Adipose tissue (tissue), 3 donors: ENCODE measurements around the gene DYNLT1. TPM values are rescaled to one million over a fixed set of nuclear protein-coding genes. Genes with fewer than 3 reads are reported as not detected.
"Not testable (repeated sequence)": the region's sequence is repeated elsewhere in the genome, so short reads cannot be mapped to it uniquely, and the experiment has no call there.

Experiments
- H3K27ac ChIP-seq: one replicate; pipeline ENCODE4 v1.5.1; 2013; ENCODE audit warnings: low read depth, low read length
- WGBS, 3 donors: extraction: QIAGEN DNeasy Blood & Tissue Kit; methylation state at CpG; one replicate each; pipeline ENCODE4 v1.1.7; 2013; 5-methylcytosine and 5-hydroxymethylcytosine counted together
- polyA plus RNA-seq, 3 donors: library from polyadenylated mRNA; stranded (reverse); fragments of 200-250 nt; gene quantifications; one replicate each; pipeline ENCODE4 v1.2.3, GENCODE V29; 2013
- donor health status: healthy with polysubstance abuse.
- donor health status: Bipolar disorder and iron deficiency.
- donor health status: healthy.

Gene DYNLT1
- polyA plus RNA-seq, 3 donors, result 66.3 to 155 (median 120) TPM

DNA sequence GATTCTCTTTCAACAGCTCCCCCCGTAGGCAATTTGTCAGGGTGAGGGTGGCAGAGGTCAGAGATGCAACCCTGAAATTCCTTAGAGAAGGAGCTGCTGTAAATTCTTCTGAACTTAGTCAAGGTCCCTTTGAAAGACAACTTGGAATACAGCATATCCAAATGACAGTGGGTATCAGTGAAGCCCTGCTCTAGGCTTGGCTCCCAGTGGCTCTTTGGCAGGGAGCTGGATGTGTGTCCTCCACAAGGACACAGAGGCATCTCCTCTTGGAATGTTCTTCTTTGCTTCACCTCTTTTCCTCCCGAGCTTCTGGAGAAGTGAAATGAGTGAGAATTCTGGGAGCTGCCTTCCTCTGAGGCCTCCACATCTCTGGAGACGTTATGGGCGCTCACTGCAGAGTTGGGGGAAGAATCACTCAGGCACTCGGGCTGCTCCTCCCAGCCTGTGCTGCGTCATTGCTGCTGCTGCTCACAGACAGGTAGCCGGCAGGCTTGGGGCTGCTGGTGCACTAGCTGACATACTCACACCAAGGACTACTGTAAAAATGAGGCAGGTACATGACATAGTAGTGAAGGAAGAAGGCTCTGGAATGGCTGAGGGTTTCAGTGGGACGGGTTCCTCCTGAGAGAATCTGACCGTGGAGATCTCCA, 34.1 kb downstream of the DYNLT1 start:
- H3K27ac ChIP-seq, result peak overlapping the region; percentile 26
- 79 to 80% (median 79%) methylated on average over 9 of the region's 9 CpGs for WGBS, 3 donors

DNA sequence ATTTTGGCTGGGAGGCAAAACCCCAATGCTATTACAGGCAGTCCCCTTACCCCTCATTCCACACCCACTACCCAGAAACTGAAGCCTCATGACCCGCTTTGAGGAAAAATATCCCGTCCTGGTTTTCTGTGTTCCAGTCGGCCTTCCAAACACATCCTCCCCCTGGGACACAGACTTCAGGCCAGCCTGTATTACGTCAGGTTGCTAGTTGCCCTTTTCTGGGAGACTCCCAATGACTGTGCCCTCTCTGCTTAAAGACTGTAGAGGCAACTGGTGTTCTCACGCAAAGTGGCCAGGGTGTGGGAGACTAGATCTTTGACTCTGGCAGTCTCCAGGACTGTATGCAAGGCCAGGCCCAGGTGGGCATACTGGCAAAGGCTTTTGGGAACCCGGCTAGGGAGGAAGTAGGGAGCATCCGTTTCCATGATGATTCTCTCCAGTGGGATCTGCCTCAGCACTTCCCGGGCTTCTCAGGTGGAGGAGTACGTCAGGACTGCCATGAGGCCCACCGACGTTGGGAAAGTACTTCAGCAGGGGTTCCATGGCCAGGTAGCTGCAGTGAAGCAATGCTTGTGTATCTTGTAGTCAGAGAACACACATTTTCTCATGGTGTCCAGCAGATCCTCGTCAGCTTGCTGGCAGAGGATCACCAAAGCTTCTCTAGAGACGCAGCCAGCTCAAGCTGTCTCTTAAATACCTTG, 34.9 kb downstream of the DYNLT1 start:
- no peak overlapping the region for H3K27ac ChIP-seq
- 83 to 89% (median 86%) methylated on average over 13 of the region's 13 CpGs for WGBS, 3 donors

DNA sequence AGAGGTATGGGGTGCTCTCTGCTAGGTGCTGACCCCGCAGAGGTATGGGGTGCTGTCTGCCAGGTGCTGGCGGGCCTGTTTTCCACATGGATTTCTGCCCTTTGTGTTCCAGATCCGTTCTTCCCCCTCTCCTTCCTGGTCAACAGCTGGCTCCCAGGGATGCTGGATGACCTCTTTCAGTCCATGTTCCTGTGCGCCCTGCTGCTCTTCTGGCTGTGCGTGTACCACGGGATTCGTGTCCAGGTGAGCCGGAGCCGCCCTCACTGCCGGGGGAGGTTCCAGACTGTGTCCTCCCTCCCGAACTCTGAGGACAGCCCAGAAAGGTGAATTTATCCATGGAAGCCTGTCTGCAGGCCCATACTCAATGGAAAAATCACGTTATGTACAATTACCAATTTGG, 36.3 kb downstream of the DYNLT1 start:
- 93 to 96% (median 94%) methylated on average over 12 of the region's 12 CpGs for WGBS, 3 donors
- H3K27ac ChIP-seq, result no peak overlapping the region

DNA sequence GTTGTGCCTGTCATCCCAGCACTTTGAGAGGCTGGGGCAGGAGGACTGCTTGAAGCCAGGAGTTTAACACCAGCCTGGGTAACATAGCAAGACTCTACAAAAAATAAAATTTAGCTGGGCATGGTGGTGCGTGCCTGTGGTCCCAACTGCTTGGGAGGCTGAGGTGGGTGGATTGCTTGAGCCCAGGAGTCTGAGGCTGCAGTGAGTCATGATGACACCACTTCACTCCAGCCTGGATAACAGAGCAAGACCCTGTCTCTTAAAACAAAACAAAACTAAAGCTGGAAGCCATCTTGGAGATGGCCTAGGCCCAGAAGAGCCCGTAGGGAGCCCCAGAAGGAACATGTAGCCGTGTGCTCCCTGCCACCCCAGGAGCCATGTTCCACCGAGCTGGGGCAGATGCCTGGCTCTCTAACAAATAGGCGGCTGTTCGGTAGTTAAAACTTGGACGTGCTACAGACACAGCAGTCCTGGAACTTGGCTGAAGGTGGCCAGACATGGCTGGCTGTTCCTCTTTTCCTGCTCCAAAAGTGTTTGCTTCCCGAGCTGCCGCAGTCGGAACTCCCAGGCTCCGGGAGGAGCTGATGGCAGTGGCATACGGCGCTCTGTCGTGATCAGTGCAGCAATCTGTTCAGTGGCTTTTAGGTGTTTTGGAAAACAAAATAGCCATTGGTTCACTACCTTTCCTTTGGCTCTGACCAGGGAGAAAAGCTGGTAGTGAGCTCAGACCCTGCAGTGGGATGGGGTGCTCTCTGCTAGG, 37.0 kb downstream of the DYNLT1 start:
- WGBS, 3 donors, result 86 to 91% (median 89%) methylated on average over 14 of the region's 14 CpGs
- H3K27ac ChIP-seq, result no peak overlapping the region

DNA sequence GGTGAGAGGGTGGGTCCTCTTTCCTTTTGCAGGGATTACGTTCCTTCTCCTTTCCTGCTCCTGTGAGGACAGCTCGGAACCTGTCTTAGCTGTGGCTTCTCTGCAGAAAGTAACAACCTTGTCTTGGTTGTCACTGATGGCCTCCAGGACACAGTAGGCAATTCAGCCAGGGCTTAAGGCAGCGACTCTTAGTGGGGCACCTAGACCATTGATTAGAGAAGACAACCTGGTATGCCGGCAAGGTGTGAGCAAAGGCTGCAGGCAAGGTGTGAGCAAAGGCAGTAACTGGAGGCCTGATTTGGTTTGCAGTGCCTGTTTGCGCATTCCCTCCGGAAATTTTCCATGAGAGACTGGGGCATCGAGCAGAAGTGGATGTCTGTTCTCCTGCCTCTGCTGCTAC, 37.6 kb downstream of the DYNLT1 start:
- no peak overlapping the region for H3K27ac ChIP-seq
- 91 to 99% (median 96%) methylated on average over 7 of the region's 7 CpGs for WGBS, 3 donors

DNA sequence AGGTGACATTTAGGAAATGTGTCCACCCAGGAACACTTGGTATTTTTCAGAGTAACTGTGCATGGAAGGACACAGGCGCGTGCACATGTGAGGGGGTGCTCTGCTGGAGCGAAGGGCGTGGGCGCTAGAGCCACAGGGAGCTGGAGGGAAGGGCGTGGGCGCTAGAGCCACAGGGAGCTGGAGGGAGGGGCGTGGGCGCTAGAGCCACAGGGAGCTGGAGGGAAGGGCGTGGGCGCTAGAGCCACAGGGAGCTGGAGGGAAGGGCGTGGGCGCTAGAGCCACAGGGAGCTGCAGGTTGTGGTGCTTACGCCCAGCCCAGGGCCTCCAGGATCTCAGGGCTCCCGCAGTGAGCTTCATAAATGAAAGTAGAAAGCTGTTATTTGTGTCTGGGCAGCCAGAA, 38.5 kb downstream of the DYNLT1 start:
- H3K27ac ChIP-seq, result not testable (repeated sequence)
- 83 to 95% (median 86%) methylated on average over 14 to 15 of the region's 15 CpGs for WGBS, 3 donors

DNA sequence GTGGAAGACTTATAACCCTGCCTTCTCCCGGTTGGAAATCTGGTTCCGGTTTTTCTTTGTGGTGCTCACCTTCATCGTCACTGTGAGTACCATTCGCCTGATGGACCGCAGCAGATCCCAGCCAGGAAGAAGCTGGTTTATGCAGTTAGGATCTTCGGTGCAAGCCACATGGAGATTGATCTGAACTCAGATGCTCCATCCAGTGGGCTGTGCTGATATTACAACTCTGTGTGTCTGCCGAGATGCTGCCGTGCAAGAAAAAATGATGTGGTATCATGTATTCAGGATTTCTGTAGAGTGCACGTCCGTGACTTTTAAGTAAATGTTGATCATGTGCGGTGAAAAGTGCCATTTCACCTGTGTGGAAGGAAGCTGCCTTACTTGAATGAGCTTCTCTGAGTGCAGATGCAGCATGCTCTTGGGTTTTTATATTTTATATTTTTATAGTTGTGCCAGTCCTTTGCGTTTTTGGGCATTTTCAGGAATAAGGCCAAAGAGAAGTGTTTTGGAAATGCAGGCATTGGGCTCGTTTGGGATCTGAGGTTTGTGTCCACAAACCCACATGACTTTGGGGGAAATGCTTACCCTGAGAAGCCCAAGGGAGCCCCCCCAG, 39.2 kb downstream of the DYNLT1 start:
- no peak overlapping the region for H3K27ac ChIP-seq
- 46 to 49% (median 49%) methylated on average over 13 of the region's 13 CpGs for WGBS, 3 donors

DNA sequence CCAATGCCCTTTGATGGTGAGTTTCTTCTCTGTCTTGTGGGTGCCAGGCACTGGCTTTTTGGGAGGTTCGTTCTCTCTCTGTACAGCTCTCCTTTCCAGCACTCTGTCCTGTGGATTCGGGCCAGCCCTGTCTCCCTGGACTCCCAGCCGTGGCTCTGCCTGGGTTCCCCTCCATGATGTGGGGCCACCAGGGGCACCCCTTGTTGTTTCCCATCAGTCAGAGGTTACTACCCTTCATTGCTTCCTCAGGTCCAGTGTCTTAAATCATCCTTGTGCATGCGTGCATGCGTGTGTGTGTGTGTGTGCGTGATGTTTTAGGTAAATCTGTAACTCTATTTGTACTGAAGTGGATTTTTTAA, 40.5 kb downstream of the DYNLT1 start:
- WGBS, 3 donors, result 67 to 88% (median 87%) methylated on average over 6 of the region's 6 CpGs
- H3K27ac ChIP-seq, result no peak overlapping the region

DNA sequence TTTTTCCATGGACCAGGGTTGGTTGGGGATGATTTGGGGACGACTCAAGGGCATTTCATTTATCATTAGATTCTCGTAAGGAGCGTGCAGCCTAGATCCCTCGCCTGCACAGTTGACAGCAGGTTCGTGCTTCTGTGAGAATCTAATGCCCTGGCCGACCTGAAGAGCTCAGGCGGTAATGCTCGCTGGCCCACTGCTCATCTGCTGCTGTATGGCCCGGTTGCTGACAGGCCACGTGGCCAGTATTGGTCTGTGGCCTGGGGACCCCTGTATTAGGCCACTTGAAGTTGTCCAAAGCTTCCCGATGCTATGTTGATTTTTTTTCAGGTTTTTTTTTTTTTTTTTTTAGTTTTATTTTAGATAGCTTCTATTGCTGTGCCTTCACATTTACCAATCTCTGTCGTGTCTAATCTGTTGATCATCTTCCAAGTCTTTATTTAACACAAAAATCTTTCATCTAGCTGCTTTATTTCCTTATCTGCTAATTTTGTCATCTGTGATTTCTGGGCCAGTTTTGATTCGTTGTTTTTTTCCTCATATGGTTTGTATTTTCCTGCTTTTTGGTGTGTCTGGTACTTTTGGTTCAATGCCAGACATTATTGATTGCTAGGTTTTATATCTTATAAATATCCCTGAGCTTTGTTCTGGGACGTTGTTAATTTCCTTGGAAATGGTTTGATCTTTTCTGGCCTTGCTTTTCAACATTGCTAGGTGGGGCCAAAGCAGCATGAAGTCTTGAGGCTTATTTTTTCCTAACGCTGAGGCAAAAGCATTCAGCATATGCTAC, 41.1 kb downstream of the DYNLT1 start:
- WGBS, 3 donors, result 66 to 89% (median 81%) methylated on average over 15 of the region's 15 CpGs
- H3K27ac ChIP-seq, result no peak overlapping the region

DNA sequence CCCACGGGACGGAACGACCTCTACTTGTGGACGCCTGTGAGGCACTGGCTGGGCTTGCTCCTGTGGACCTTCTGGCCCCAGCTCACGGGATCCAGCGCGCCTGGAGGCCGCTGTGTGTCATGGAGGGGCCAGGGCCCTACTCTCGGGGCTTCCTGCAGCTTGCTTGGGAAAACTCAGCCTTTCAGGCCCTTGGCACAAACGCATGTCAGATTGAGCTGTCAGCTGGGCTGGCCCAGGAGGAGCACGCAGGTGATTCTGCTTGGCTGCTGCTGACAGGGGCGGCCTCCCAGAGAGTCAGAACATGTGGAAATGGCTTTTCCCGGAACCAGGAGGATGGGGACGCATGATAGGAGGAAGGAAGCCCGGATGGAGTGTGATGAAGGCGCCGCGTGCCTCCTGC, 44.9 kb downstream of the DYNLT1 start:
- H3K27ac ChIP-seq, result no peak overlapping the region
- whole genome bisulfite sequencing, 3 donors, result 83 to 87% (median 87%) methylated on average over 18 of the region's 18 CpGs

DNA sequence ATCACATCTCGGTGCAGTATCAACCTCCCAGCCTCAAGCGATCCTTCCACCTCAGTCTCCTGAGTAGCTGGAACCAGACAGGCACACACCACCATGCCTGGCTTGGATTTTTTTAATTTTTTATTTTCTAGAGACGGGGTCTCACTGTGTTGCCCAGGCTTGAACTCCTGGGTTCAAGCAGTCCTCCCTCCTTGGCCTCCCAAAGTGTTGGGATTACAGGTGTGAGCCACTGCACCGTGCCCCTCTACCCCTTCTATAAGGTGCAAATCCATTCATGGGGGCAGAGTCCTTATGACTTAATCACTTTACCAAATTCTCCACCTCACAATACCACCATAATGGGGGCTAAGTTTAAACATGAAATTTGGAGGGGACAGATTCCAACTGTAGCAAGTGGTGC, 47.0 kb downstream of the DYNLT1 start:
- H3K27ac ChIP-seq, result no peak overlapping the region
- 93 to 96% (median 94%) methylated on average over 4 of the region's 4 CpGs for WGBS, 3 donors

DNA sequence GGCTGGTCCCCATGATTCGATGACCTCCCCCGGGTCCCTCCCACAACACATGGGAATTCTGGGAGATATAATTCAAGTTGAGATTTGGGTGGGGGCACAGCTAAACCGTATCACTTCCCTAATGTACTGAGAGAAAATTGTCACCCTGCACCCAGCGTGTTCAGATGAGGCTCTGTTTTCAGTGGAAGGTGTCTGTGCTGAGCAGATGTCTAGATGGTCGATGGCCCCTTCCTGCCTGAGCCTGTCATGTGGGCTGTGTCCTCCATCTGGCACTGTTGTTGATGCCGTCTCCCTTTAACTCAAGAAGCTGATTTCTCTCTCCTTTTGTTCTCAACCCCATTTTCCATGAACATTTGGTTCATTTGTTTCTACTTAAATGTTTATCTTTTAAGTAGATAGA, 47.7 kb downstream of the DYNLT1 start:
- WGBS, 3 donors, result 71 to 83% (median 74%) methylated on average over 6 of the region's 6 CpGs
- no peak overlapping the region for H3K27ac ChIP-seq

DNA sequence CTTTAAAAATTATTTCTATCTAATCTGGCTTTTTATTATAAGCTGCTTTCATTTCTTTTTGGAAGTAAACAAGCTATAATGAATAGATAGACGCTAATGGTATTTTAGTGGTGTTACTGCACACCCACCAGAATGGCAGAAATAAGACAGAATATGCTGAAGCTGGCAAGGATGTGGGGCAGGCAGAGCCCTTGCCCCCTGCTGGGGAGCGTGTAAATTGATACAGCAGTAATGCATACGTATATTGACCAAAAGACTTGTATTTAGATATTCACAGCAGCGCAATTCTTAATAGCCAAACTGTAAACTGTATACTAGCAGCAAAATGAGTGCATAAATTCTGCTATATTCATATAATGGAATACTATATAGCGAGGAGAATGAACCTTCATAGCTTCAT, 49.3 kb downstream of the DYNLT1 start:
- no peak overlapping the region for H3K27ac ChIP-seq
- 75 to 93% (median 86%) methylated on average over 5 of the region's 5 CpGs for WGBS, 3 donors

DNA sequence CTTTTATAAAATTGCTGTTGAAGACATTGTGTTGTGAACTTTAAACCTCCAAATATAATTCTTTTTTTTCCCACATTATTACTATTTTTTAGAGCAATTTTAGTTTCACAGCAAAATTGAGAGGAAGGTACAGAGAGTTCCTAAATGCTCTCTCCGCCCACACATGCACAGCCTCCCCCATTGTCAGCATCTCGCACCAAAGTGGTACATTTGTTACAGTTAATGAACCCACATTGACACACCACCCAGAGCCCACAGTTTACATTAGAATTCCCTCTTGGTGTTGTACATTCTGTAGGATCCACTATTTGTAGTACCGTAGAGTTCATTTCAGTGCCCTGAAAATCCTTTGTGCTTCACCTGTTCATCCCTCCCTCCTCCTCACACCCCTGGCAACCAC, 50.9 kb downstream of the DYNLT1 start:
- no peak overlapping the region for H3K27ac ChIP-seq
- 91 to 93% (median 92%) methylated on average over 3 of the region's 3 CpGs for WGBS, 3 donors

DNA sequence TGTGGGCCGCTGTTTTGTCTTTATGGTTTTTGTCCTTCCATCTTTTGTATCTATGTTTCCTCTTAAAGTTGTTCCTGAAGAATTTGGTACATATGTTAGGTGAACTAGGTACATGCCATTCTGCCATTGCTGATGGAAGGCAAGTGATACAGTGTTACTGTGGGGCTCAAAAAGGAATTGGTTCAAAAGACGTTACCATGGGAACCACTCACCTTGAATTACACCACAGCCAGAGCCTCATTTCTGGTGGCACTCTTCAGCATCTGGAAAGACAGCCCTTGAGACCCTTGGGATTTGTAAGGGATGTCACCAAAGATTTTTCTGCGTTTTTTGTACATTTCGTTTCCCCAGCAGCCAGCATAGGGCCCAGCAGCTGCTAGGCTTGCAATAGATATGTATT, 52.7 kb downstream of the DYNLT1 start:
- WGBS, 3 donors, result 93 to 95% (median 94%) methylated on average over 4 of the region's 4 CpGs
- H3K27ac ChIP-seq, result no peak overlapping the region

DNA sequence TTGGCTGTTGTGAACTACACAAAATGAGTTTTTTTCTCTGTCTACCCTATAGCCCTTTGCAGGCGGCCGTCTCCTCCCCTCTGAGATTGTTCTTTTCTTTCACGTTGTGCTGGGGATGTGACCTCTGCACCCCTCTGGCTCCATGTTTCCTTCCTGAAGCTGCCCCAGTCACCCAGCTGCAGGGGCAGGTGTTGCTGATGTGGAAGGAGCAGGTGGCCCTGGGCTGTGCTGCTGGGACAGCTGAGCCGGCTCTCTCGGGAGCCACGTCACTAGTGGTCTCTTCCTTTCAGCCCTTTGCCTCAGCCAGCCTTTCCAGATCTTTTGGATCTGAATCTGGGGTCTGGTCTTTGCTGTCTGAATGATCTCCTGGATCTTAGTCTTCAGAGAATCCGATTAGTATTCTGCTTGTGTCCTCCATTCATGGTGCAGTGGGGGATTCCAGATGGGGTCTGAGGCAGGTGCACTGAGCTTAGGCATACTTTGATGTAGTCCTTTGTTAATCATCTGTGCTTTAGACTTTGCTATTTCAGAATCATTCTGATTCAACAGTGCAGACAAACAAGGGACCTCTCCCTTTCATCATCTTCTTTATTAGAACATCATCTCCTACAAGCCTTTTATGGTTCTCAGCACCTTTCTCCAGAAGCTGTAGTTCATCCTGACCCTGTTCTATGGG, 53.3 kb downstream of the DYNLT1 start:
- H3K27ac ChIP-seq, result no peak overlapping the region
- WGBS, 3 donors, result 62 to 76% (median 73%) methylated on average over 7 of the region's 7 CpGs

DNA sequence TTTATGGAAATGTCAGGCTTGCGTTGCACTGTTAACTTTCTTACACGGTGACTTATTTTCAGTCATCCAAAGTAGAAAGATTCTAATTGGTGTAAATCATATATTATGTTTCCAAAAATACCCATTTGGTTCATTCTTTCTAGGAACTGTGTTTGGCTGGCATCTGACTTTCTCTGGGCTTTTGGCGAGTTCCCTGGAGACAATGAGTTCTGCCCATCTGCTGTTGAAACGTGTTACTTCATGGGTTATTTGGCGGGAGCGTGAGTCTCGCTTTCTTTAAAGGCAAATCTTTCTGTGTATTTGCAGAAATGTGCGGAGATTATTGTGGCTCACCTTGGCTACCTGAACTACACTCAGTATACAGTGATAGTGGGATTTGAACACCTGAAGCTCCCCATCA, 55.2 kb downstream of the DYNLT1 start:
- WGBS, 3 donors, result 80 to 88% (median 81%) methylated on average over 8 of the region's 8 CpGs

DNA sequence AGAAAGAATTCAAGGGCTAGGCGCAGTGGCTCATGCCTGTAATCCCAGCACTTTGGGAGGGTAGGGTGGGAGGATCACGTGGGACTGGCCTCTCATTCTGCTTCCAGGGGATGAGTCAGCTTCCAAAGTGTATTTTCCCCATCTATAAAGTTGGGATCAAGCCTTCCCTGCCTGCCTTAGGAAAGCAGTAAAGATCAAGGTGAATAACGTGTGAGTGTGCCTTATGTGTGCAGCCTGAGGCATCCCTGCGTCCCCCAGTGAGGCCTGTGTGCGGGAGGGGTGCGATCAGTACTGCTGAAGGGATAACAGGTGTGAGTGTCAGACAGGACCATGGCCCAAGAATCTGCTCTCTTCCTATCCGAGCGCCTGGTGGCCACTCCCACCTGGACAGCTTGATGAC, 57.9 kb downstream of the DYNLT1 start:
- no peak overlapping the region for H3K27ac ChIP-seq
- WGBS, 3 donors, result 94 to 97% (median 96%) methylated on average over 8 of the region's 8 CpGs

More for the DNA sequence above, 55.2 kb downstream of the DYNLT1 start:
- no peak overlapping the region for H3K27ac ChIP-seq
